ENCODE measurements around the gene SMTN. TPM values are rescaled to one million over a fixed set of nuclear protein-coding genes. Genes with fewer than 3 reads are reported as not detected.
A peak's percentile ranks its signal among the peaks of the same experiment; 100 is the strongest.
"Not testable (repeated sequence)": the region's sequence is repeated elsewhere in the genome, so short reads cannot be mapped to it uniquely, and the experiment has no call there.

SMTN gene
- total RNA-seq, 1 donor from 2014 or later: 54.0 TPM

DNA sequence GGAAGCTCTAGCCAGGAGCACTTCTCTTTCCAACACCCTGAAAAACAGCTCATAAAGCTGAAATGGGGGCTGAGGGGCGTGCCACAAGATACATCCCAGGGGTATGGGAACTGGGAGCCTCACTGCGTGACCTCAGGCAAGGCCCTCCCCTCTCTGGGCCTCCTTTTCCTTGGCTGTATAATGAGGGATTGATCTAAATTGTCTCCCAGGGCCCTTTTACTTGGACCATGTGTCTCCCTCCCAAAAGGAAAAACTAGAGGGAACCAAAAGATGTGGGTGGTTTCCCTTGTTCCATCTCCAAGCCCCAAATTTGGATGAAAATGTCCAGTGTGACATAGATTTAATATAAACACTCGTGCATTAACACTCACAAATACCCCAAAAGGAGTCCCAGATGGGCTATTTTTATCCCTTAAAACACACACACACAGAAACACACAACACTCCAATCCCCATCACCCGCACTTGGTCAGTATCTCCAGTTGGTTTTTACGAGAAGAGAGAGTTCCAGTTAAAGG, 25.9 kb upstream of the SMTN start:
- no peaks in the 10 kb centered on the region for H3K36me3 Mint-ChIP-seq
- H3K4me3 Mint-ChIP-seq: peak overlapping the region; percentile 51
- H3K27me3 Mint-ChIP-seq: no peaks in the 10 kb centered on the region
- peak overlapping the region; percentile 90 for H3K27ac Mint-ChIP-seq
- DNase-seq (ENCODE audit: extremely low spot score, unreplicated experiment): no peak
- no peaks in the 10 kb centered on the region for H3K9me3 Mint-ChIP-seq
- TF ChIP-seq, protein P1, sequence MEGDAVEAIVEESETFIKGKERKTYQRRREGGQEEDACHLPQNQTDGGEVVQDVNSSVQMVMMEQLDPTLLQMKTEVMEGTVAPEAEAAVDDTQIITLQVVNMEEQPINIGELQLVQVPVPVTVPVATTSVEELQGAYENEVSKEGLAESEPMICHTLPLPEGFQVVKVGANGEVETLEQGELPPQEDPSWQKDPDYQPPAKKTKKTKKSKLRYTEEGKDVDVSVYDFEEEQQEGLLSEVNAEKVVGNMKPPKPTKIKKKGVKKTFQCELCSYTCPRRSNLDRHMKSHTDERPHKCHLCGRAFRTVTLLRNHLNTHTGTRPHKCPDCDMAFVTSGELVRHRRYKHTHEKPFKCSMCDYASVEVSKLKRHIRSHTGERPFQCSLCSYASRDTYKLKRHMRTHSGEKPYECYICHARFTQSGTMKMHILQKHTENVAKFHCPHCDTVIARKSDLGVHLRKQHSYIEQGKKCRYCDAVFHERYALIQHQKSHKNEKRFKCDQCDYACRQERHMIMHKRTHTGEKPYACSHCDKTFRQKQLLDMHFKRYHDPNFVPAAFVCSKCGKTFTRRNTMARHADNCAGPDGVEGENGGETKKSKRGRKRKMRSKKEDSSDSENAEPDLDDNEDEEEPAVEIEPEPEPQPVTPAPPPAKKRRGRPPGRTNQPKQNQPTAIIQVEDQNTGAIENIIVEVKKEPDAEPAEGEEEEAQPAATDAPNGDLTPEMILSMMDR (conservative IDR thresholded peaks at IDR 0.05): no peak
- H3K4me1 Mint-ChIP-seq (ENCODE audit: unreplicated experiment): peaks cover 19% of the 10 kb centered on the region

DNA sequence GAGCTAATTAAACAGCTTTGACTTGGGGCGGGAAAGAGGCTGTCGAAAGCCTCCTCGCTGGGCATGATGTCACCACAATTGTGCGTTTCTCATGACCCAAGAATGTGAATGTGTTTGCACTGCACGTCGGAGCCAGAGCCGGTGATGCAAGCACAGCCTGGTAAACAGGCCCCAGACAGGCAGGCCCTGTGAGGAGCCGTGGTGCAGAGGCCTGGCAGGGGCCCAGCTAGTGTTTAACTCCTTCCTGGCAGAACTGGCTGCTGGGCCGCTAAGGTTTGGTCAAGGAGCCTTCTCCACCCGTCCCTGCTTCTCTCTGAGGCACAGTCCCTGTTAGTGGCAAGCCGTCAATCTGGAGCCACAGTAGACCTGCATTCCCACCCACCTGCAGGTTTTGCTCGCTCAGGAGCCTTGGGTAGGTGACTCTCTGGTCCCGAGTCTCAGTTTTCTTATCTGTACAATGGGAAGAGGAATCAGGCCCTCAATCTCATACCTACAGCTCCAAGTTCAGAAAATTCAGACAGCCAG, 25.4 kb upstream of the SMTN start:
- TF ChIP-seq, protein P1 (conservative IDR thresholded peaks at IDR 0.05): no peak
- Mint-ChIP-seq H3K36me3 (no peaks in the 10 kb centered on the region), H3K4me3 (peak overlapping the region; percentile 51), H3K4me1 (ENCODE audit: unreplicated experiment) (peaks cover 19% of the 10 kb centered on the region), H3K9me3 (no peaks in the 10 kb centered on the region), H3K27me3 (no peaks in the 10 kb centered on the region), H3K27ac (peak overlapping the region; percentile 90)
- peak; percentile 78 for DNase-seq (ENCODE audit: extremely low spot score, unreplicated experiment)

DNA sequence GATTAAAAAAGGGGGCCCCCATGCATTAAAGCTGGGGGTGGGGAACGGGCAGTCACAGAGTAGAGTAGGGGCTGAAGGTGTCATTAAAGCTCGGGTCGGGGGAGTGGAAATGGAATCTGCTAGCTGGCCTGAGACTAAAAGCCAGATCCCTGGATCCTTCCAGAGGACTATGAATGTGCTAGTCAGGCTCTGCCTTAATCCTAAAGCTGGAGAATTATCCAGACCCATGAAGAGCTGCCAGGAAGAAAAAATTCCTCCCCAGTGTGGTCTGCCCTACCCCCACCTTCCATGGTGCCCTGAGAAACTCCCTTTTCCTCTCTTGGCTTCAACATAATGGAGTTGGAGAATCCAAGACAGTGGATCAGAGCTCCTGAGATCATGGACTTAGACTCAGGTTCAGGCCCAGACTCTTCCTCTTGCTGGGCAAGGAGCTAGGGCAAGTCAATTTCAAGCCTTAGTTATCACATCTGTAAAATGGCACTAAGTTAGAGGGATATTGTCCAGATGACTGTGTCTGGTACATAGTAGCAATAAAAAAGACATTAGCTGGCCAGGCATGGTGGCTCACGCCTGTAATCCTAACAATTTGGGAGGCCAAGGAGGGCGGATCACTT, 24.0 kb upstream of the SMTN start:
- H3K27me3 Mint-ChIP-seq: no peaks in the 10 kb centered on the region
- H3K4me1 Mint-ChIP-seq (ENCODE audit: unreplicated experiment): peaks cover 19% of the 10 kb centered on the region
- H3K9me3 Mint-ChIP-seq: no peaks in the 10 kb centered on the region
- H3K27ac Mint-ChIP-seq: no peak overlapping the region
- no peak for DNase-seq (ENCODE audit: extremely low spot score, unreplicated experiment)
- no peak overlapping the region for H3K4me3 Mint-ChIP-seq
- TF ChIP-seq, protein P1 (conservative IDR thresholded peaks at IDR 0.05): no peak
- no peaks in the 10 kb centered on the region for H3K36me3 Mint-ChIP-seq

DNA sequence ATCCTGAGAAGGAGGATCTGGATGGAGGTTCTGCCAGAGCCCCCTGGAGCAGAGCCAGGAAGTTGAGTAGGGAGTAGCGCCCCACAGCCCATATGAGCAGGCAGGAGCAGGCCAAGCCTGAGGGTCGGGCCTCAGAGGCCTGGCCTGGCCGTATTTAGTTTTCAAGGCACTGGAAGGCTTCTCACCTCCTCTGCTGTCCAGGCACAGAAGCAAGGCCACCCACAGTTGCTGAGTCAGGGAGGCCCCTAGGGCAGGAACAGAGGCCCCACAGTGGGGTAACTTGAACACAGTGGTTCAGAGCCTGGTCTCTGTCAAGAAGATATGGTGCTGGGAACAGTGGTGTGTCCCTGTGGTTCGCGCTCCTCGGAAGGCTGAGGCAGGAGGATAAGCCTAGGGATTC, 21.5 kb upstream of the SMTN start:
- not testable (repeated sequence) for DNase-seq (ENCODE audit: extremely low spot score, unreplicated experiment); H3K27me3 Mint-ChIP-seq; H3K4me3 Mint-ChIP-seq; H3K9me3 Mint-ChIP-seq; H3K36me3 Mint-ChIP-seq
- H3K27ac Mint-ChIP-seq: peak overlapping the region; percentile 34
- peaks cover 19% of the 10 kb centered on the region for H3K4me1 Mint-ChIP-seq (ENCODE audit: unreplicated experiment)

DNA sequence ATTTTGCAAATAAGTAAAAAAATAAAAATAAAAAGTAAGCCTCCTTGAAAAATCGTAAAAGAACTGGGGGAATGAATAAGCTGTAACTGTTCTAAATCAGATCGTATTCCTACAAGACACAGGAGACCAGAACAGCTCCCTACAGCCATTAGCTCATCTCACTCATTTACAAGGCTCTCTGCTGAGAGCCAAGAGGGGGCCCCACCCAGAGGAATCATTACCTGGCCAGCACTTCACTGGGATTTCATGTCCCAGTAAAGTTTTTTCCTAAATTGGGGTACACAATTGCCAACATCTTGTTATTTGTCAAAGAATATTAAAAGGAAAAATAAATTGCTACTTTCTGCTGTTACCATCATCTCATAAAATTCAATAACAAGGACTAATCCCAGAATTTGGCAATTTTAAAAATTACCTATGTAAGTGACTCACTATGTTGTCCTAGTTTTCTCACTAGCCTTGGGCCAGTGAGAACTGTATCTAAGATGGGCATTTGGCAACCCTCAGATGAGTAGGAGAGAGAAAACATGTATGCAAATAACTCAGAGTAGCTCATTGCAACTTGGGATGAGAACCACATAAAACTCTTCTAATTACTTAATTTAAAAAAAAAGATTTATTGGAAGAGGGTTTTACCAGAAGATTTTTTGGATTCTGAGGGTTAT, 18.4 kb upstream of the SMTN start:
- H3K36me3 Mint-ChIP-seq: no peaks in the 10 kb centered on the region
- no peaks in the 10 kb centered on the region for H3K27me3 Mint-ChIP-seq
- H3K4me3 Mint-ChIP-seq: no peak overlapping the region
- H3K27ac Mint-ChIP-seq: no peak overlapping the region
- peaks cover 8% of the 10 kb centered on the region for H3K4me1 Mint-ChIP-seq (ENCODE audit: unreplicated experiment)
- TF ChIP-seq, protein P1 (conservative IDR thresholded peaks at IDR 0.05): no peak
- DNase-seq (ENCODE audit: extremely low spot score, unreplicated experiment): no peak
- H3K9me3 Mint-ChIP-seq: no peaks in the 10 kb centered on the region

DNA sequence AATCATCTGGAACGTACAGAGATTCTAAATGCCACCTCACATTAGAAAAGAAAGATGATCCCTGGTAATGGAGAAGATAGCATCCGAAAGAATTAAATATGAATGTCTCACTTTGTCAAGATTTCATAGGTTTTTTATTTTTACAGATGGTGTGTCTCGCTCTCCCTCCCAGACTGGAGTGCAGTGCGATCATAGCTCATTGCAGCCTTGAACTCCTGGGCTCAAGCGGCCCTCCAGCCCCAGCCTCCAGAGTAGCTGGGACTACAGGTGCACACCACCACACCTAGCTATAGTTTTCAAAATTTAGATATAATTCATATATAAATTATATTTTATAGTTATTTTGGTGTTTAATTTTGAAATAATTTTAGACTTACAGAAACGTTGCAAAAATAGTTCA, 16.7 kb upstream of the SMTN start:
- TF ChIP-seq, protein P1 (conservative IDR thresholded peaks at IDR 0.05): no peak
- no peak overlapping the region for H3K4me3 Mint-ChIP-seq
- no peaks in the 10 kb centered on the region for H3K27me3 Mint-ChIP-seq
- no peaks in the 10 kb centered on the region for H3K36me3 Mint-ChIP-seq
- no peak overlapping the region for H3K27ac Mint-ChIP-seq
- no peaks in the 10 kb centered on the region for H3K9me3 Mint-ChIP-seq
- no peak for DNase-seq (ENCODE audit: extremely low spot score, unreplicated experiment)
- H3K4me1 Mint-ChIP-seq (ENCODE audit: unreplicated experiment): peaks cover 10% of the 10 kb centered on the region
